GM12873 (cell line): ENCODE data around the gene COL4A2.

Source experiments
- TF ChIP-seq, protein P1 (sequence below): IDR thresholded peaks from 2 replicates; pipeline ENCODE4 v1.5.1; 2012; ENCODE audit warnings: low read depth, mild to moderate bottlenecking, moderate library complexity, low read length, control low read depth; ENCODE audit not compliant: insufficient read depth; ENCODE audit errors: missing control alignments

COL4A2 gene

DNA sequence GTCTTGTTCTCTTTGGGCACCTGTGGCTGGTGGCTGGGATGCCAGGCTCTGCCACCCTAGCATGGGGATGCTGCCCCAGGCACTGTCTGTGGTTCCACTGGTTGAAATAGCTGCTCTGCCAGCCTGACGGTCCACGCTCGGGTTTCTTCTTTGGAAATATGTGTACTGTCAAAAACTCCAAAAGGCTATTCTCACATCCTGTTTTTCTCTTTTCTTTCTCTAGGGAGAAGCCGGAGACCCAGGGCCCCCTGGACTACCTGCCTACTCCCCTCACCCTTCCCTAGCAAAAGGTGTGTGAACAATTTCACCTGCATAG is 139.4 kb downstream of the COL4A2 start:
- TF ChIP-seq, protein P1, sequence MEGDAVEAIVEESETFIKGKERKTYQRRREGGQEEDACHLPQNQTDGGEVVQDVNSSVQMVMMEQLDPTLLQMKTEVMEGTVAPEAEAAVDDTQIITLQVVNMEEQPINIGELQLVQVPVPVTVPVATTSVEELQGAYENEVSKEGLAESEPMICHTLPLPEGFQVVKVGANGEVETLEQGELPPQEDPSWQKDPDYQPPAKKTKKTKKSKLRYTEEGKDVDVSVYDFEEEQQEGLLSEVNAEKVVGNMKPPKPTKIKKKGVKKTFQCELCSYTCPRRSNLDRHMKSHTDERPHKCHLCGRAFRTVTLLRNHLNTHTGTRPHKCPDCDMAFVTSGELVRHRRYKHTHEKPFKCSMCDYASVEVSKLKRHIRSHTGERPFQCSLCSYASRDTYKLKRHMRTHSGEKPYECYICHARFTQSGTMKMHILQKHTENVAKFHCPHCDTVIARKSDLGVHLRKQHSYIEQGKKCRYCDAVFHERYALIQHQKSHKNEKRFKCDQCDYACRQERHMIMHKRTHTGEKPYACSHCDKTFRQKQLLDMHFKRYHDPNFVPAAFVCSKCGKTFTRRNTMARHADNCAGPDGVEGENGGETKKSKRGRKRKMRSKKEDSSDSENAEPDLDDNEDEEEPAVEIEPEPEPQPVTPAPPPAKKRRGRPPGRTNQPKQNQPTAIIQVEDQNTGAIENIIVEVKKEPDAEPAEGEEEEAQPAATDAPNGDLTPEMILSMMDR, result no peak

DNA sequence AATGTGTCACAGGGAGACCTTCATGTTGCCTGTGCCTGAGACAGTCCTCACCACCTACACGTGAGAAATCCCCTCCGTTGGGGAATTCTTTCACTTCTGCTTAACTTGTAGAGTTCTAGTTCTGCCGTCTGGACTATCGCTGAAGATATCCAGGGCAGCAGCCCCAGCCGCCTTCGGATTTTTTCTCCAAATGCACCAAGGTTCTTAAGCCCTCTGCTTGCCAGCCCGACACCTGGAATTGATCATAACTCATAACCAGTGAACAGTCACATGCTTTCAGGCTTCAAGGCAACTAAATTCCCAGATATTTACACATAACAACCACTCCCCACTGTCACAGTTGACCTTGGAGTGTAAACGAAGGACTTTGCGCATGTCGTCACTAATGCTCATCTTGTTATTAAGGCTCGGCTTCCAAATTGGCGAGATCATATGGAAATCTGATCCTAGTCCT is 140.0 kb downstream of the COL4A2 start:
- TF ChIP-seq, protein P1, result no peak

DNA sequence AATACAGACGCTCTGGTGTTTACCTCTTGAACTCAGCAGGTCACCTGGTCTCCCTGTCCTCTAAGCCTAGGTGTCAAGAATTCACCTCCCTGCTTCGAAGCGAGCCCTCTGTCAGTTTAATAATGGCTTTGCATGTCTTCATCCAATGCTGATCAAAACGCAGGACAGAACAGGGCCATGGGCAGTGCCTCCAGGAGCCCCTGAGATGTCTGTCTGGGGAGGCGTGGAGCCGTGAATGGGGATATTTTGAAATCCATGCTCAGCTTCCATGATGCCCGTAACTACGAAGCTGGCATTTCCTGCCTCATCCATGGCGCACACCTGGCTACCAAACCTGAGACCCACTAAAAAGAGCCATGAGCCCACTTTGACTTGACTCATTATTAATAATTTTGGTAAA is 140.7 kb downstream of the COL4A2 start:
- TF ChIP-seq, protein P1, result no peak

DNA sequence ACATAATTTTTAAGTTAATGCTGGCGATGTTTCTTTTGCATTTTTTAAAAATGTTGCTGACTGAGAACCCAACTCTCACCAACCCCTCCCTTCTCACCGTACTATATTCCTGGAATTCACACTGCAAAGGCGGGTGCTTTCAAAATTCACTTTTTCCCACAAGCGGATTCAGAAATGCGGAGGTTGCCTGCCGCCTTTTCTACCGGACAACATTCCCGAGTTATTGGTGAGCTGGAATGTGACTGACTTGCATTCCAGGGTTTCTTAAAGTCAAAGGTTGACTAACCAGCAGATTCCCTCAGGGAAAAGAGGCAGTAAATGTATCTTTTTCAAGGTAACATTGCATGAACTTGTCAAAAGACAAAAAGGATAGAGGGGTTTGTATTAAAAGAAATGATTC is 141.1 kb downstream of the COL4A2 start:
- TF ChIP-seq, protein P1, result no peak

DNA sequence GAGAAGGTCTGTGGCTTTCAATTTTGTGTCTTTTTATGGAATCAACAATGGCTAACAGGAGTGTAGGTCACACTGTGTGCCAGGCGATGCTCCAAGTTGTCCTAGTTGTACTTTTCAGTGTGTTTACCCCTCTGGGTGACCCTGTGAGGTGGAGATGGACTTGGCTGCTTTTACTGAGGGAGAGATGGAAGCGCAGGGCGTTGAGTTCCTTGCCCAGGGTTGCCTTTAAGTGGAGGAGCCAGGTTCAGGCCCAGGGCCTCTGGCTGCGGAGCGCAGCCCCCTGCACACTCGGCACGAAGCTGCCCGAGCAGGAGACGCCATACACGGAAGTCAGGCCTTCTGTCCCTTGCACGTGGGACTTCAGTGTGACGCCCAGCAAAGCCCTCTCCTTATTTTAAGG is 141.6 kb downstream of the COL4A2 start:
- TF ChIP-seq, protein P1, result no peak

DNA sequence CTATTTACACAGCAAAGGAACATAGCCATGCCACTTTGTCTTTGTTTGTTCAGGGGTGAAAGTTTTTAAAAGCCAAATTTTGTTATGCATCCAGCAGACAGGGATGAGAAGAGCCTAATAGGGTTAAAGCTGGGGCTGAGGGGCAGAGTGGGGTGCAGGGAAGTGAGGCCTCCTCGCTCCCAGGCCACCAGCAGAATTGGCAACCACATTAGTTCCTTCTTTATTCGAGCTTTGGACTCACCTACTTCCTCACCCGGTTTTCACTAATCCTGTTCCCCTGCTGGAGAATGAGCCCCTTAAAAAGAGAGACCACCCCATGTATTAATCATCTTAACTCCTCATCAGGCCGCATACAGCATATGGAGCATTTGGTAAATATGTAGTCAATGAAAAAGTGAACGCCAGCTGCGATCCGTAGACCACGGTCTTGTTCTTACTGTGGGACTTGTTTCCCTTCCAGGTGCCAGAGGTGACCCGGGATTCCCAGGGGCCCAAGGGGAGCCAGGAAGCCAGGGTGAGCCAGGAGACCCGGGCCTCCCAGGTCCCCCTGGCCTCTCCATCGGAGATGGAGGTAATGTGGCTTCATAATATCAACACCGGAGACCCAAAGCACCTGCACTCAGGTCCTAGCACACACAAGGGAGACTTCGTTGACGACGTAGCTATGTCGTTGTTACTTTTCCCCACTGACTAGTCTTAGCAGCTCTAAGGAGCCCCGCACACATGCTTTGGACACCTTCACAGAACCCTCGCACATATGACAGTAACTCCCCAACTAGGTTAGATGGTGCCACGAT is 142.3 kb downstream of the COL4A2 start:
- TF ChIP-seq, protein P1, result no peak

DNA sequence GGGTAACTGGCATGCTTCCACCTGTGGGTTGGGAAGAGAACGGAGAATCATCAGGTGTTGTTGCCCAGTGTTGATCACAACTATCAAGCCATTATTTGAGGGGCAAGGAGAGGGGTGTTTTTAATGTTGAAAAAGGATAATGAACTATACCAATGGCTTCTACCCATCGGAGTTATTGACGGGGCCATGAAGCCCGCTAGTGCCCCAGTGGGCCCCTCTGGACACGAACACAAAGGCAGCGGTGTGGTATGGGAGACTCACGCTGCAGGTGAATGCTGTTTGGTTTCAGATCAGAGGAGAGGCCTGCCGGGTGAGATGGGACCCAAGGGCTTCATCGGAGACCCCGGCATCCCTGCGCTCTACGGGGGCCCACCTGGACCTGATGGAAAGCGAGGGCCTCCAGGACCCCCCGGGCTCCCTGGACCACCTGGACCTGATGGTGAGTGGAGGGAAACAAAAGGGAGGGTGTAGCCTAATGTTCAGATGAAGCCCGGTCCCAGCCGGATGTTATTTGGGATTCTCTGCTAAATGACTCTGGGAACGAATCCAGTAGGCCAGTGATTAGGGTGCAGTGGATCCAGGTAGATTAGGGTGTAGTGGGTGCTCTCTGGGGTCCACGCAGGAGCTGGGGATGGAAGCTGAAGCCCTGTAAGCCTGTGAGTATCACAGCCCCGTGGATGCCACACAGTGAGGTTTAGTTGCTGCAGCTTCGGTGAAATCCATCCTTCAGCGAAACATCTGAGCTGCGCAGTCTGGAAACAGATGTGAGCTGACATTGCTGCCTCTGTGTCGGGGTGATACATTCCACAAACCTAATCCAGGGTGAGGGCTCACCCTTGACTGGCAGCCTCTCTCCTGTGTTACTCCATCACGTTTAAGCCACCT is 143.2 kb downstream of the COL4A2 start:
- TF ChIP-seq, protein P1, result no peak
